Mucosa of rectum (tissue), 2 donors: ENCODE data around the gene ARL3.
A peak's percentile ranks its signal among the peaks of the same experiment; 100 is the strongest.

Source experiments
- H3K27ac ChIP-seq, 2 donors: one replicate each; pipeline ENCODE4 v1.7.0; 2013; ENCODE audit warnings: inconsistent platforms in 2 of 2, low read depth in 2 of 2, low read length in 2 of 2
- H3K27me3 ChIP-seq, 2 donors: one replicate each; pipeline ENCODE4 v1.7.0; 2013; ENCODE audit warnings: low read length in 2 of 2; ENCODE audit not compliant: control insufficient read depth in 2 of 2, insufficient read depth in 2 of 2
- H3K36me3 ChIP-seq, 2 donors: one replicate each; pipeline ENCODE4 v1.7.0; 2013; ENCODE audit warnings: low read length in 2 of 2; ENCODE audit not compliant: control insufficient read depth in 2 of 2, insufficient read depth in 2 of 2
- H3K4me1 ChIP-seq, 2 donors: one replicate each; pipeline ENCODE4 v1.7.0; 2013; ENCODE audit warnings: low read length in 2 of 2, mild to moderate bottlenecking in 1 of 2; ENCODE audit not compliant: control insufficient read depth in 2 of 2, insufficient read depth in 2 of 2
- H3K4me3 ChIP-seq, 2 donors: one replicate each; pipeline ENCODE4 v1.7.0; 2013; ENCODE audit warnings: low read length in 2 of 2
- H3K9ac ChIP-seq, 2 donors: one replicate each; pipeline ENCODE4 v1.7.0; 2013; ENCODE audit warnings: low read length in 2 of 2, low read depth in 1 of 2, mild to moderate bottlenecking in 1 of 2
- H3K9me3 ChIP-seq, 2 donors: one replicate each; pipeline ENCODE4 v1.7.0; 2013; ENCODE audit warnings: low read length in 2 of 2; ENCODE audit not compliant: control insufficient read depth in 2 of 2
- donor health status: healthy.
- donor health status: Normal muscosa, but diverticular disease.

ARL3 gene

DNA sequence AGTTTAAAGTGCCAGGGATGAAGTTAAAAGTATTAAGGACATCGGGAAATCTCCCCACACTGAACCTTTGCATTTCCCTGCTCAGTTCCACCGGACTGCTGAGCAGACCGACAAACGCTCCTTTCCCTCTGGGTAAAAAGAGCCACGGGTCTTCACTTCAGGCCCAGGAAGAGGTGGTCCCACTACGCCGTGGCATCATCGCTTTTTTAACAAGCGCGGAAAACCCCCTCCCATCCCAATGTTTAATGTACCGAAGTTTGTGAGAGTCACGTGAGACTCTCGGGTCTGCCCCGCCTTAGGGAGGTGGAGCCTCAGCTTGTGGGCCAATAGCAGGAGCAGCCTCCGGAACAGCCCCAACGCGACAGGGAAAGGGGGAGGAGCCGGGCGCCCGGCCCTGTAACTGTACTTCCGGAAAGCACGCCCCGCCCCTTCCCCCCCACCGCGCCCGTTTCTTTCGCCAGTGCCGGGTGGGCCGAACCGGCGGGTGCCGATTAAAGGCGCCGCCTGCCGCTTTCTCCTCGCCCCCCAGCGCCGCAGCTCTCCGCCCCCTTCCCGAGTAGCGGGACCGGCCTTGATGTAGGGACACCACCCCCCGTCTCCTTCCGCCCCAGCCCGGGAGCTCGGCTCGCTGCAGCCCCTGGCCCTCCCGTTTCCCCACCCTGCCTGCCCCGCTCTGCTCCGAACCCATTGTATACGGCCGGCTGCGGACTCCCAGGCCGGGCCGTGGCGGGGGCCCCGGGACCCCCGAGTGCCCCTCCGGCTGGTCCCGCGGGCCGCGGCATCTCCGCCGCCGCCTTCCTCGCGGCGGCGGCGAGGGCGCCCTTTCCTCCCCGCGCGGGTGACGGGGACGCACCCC is 72.1 kb downstream of the ARL3 start:
- no peaks in the 10 kb centered on the region for H3K36me3 ChIP-seq
- peak overlapping the region; percentile 99 for H3K27ac ChIP-seq

GRCh38 chr10:102641402-102641801 is 72.8 kb downstream of the ARL3 start:
- peaks cover under 1 to 12% of the 10 kb centered on the region in 2 donors for H3K4me1 ChIP-seq
- no peaks in the 10 kb centered on the region for H3K36me3 ChIP-seq
- peak overlapping the region; percentile 96 to 98 for H3K4me3 ChIP-seq
- H3K27ac ChIP-seq = peak overlapping the region; percentile 92 to 99
- no peaks in the 10 kb centered on the region for H3K27me3 ChIP-seq
- no peaks in the 10 kb centered on the region for H3K9me3 ChIP-seq
- peak overlapping the region; percentile 88 to 91 for H3K9ac ChIP-seq

More for the DNA sequence above, 72.1 kb downstream of the ARL3 start:
- Histone ChIP-seq H3K9ac (peak overlapping the region; percentile 91 to 96), H3K4me1 (peaks cover 7 to 19% of the 10 kb centered on the region in 2 donors), H3K4me3 (peak overlapping the region; percentile 96 to 98), H3K9me3 (no peaks in the 10 kb centered on the region), H3K27me3 (no peaks in the 10 kb centered on the region)

DNA sequence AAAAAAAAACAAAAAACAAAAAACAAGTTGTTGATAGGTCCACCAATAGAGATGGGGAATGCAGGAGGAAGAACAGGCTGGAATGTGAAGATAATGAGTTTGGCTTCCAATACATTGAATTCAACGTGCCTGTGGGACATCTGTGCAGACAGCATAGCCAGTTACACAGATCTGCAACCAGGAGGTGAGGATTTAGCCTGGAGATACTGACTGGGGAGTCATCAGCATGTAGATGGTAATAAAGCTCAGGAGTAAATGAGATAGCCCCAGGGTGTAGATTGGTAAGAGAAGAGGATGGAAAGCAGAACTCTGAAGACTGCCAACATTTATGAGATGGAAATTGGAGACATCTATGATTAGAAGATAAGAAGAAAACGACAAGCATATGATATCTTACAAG is 74.7 kb downstream of the ARL3 start:
- H3K4me3 ChIP-seq = no peak overlapping the region
- H3K4me1 ChIP-seq = peaks cover 0 to 6% of the 10 kb centered on the region in 2 donors
- no peaks in the 10 kb centered on the region for H3K36me3 ChIP-seq
- no peaks in the 10 kb centered on the region for H3K27me3 ChIP-seq
- no peaks in the 10 kb centered on the region for H3K9me3 ChIP-seq
- H3K9ac ChIP-seq = no peak overlapping the region
- no peak overlapping the region for H3K27ac ChIP-seq

DNA sequence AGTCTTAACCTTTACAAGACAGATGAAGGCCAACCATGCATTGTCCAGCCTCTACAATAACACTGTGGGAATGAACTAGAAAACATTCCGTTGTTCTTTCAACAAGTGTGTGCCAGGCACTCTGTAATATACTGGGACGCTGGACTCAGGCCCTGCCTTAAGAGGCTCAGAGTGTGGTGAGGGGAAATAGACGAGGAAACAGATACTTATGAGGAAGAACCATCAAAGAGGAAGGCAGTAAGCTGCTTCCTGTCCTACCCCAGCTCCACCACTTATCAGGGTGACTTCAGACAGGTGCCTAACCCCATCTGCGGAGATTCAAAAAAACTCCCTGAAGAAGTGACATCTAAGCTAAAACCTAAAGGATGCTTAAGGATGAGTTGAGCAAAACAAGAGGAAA is 78.8 kb downstream of the ARL3 start:
- Histone ChIP-seq H3K36me3 (peaks cover 0 to 3% of the 10 kb centered on the region in 2 donors), H3K9me3 (no peaks in the 10 kb centered on the region), H3K4me3 (no peak overlapping the region), H3K27ac (no peak overlapping the region), H3K27me3 (no peaks in the 10 kb centered on the region), H3K9ac (no peak overlapping the region), H3K4me1 (peaks cover 3 to 13% of the 10 kb centered on the region in 2 donors)

GRCh38 chr10:102634686-102635085 is 79.5 kb downstream of the ARL3 start:
- H3K4me3 ChIP-seq = no peak overlapping the region
- H3K27me3 ChIP-seq = no peaks in the 10 kb centered on the region
- no peak overlapping the region for H3K27ac ChIP-seq
- peaks cover 3 to 13% of the 10 kb centered on the region in 2 donors for H3K4me1 ChIP-seq
- peaks cover 0 to 7% of the 10 kb centered on the region in 2 donors for H3K36me3 ChIP-seq
- H3K9ac ChIP-seq = no peak overlapping the region
- no peaks in the 10 kb centered on the region for H3K9me3 ChIP-seq

- Histone ChIP-seq H3K9ac (no peak overlapping the region), H3K9me3 (no peaks in the 10 kb centered on the region), H3K4me3 (no peak overlapping the region), H3K27ac (peak overlapping the region; percentile 14 to 61), H3K36me3 (peaks cover 0 to 7% of the 10 kb centered on the region in 2 donors), H3K4me1 (peaks cover 3 to 13% of the 10 kb centered on the region in 2 donors), H3K27me3 (no peaks in the 10 kb centered on the region)
These were observed 80.3 kb downstream of the ARL3 start for GRCh38 chr10:102633848-102634247.

DNA sequence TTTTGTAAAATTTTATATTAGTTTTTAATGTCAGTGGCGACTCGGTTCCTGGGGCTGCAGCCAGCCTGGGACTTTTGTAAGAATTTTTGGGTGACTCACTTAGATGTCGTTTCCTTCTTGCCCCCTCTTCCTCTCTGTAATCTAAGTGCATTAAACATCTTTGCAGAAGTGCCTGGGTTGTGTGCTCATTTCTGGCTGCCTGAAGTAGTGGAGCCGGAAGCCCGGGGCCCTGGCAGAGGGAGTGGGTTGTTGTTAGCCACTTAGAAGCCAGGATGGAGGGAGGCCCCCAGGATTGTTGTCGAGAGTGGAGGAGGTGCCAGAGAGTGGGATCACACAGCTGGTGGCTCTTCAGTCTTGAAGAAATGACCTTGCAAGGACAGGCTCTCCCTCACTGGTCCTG is 80.9 kb downstream of the ARL3 start:
- no peak overlapping the region for H3K4me3 ChIP-seq
- H3K27me3 ChIP-seq = no peaks in the 10 kb centered on the region
- peaks cover 0 to 7% of the 10 kb centered on the region in 2 donors for H3K36me3 ChIP-seq
- H3K9me3 ChIP-seq = no peaks in the 10 kb centered on the region
- H3K9ac ChIP-seq = no peak overlapping the region
- peak overlapping the region; percentile 14 to 61 for H3K27ac ChIP-seq
- H3K4me1 ChIP-seq = peaks cover 6 to 15% of the 10 kb centered on the region in 2 donors

GRCh38 chr10:102632394-102633111 is 81.6 kb downstream of the ARL3 start:
- Histone ChIP-seq H3K9ac (peak overlapping the region in 1 of 2 donors; percentile 24), H3K27ac (peak overlapping the region in 1 of 2 donors; percentile 56), H3K9me3 (no peaks in the 10 kb centered on the region), H3K27me3 (no peaks in the 10 kb centered on the region), H3K4me3 (no peak overlapping the region), H3K36me3 (peaks cover 0 to 7% of the 10 kb centered on the region in 2 donors), H3K4me1 (peaks cover 11 to 19% of the 10 kb centered on the region in 2 donors)

DNA sequence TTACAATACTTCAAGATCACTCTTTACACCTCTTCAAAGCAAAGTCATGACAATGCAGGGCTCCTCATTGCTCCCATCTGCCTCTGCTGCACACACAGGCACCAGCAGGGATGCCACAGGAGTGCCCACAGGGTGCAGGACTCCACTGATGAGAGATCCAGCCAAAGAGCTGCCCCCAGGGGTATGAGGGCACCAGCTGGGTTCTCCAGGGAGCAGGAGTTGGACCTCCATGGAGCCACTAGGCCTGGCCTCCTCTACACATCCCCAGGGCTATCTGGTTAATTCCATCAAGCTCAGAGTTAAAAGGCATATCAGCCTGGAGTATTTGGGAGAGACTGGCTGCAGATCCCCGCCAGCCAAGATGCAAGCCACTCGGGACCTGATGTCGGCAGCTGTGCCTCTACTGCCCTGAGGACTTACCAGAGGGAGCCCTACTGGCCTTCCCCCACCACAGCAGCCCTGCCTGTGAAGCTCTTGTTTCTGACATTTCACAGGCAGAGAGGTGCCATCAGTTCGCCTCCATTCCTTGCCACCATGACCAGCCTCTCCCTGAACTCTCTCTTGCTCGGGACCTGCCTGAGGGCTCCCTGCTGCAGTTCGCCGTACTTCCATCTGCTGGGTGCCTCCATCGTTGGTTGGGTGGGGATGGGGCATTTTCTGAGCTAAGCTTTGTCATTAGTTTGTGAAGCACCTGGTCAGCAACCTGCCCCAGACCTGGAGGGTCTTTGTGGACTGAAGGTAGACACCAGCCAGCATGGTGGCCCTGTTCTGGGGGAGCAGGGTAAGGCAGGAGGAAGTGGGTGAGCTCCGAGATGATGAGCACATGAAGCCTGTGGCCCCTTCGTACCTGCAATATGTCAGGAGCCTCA is 82.4 kb downstream of the ARL3 start:
- peak overlapping the region in 1 of 2 donors; percentile 56 for H3K27ac ChIP-seq
- no peak overlapping the region for H3K9ac ChIP-seq
- peaks cover 14 to 26% of the 10 kb centered on the region in 2 donors for H3K4me1 ChIP-seq
- no peak overlapping the region for H3K4me3 ChIP-seq
- peaks cover 0 to 10% of the 10 kb centered on the region in 2 donors for H3K36me3 ChIP-seq
- no peaks in the 10 kb centered on the region for H3K27me3 ChIP-seq
- no peaks in the 10 kb centered on the region for H3K9me3 ChIP-seq
